DND-41 (cell line): ENCODE results near the gene PDE4B.

Experiments
- EZH2 ChIP-seq: IDR thresholded peaks from 3 replicates; pipeline ENCODE4 v1.6.1; 2012; ENCODE audit warnings: borderline replicate concordance, low read depth, mild to moderate bottlenecking, moderate library complexity, low read length, inconsistent platforms; ENCODE audit not compliant: severe bottlenecking
- TF ChIP-seq, protein P1 (sequence below): IDR thresholded peaks from 2 replicates; pipeline ENCODE4 v1.5.1; 2012; ENCODE audit warnings: borderline replicate concordance, low read length, moderate library complexity, mild to moderate bottlenecking; ENCODE audit not compliant: poor library complexity, severe bottlenecking; ENCODE audit errors: extremely low read depth

DNA sequence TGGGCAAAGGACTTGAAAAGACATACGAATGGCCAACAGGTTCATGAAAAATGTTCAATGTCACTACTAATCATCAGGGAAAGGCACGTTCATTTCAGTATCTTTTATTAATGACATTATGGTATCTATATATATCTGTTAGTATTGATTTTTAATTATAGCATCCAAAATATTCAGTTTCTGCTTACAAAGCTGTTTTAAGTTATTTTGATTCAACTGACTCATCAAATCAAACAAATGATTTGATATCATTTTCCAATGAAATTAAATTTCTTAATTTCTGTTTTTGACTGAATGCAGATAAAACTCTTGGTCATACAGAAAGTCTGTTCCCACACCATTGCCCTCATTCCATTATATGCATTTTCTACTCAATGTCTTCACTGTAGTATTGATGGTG, 315.9 kb downstream of the PDE4B start:
- TF ChIP-seq, protein P1, sequence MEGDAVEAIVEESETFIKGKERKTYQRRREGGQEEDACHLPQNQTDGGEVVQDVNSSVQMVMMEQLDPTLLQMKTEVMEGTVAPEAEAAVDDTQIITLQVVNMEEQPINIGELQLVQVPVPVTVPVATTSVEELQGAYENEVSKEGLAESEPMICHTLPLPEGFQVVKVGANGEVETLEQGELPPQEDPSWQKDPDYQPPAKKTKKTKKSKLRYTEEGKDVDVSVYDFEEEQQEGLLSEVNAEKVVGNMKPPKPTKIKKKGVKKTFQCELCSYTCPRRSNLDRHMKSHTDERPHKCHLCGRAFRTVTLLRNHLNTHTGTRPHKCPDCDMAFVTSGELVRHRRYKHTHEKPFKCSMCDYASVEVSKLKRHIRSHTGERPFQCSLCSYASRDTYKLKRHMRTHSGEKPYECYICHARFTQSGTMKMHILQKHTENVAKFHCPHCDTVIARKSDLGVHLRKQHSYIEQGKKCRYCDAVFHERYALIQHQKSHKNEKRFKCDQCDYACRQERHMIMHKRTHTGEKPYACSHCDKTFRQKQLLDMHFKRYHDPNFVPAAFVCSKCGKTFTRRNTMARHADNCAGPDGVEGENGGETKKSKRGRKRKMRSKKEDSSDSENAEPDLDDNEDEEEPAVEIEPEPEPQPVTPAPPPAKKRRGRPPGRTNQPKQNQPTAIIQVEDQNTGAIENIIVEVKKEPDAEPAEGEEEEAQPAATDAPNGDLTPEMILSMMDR: no peak
- TF ChIP-seq EZH2: no peak
